D721Med (cell line): ENCODE results near the gene MOGAT1.
"Not testable (repeated sequence)": the region's sequence is repeated elsewhere in the genome, so short reads cannot be mapped to it uniquely, and the experiment has no call there.

ENCODE experiments used
- DNase-seq: peaks from one replicate; pipeline ENCODE4 v3.0.0; 2011; ENCODE audit warnings: low spot score; ENCODE audit not compliant: insufficient read length
- FAIRE-seq: peaks from 2 replicates; lab custom pipeline; 2011; peaks lifted over from hg19 to GRCh38; lab: Jason Lieb, UNC
- CTCF ChIP-seq: IDR thresholded peaks from 2 replicates; pipeline ENCODE4 v1.5.1; 2012; ENCODE audit warnings: mild to moderate bottlenecking, control low read depth; ENCODE audit not compliant: insufficient read depth; ENCODE audit errors: missing control alignments

Gene MOGAT1

GRCh38 chr2:222709191-222709891 is 37.9 kb downstream of the MOGAT1 start:
- FAIRE-seq (no peak), DNase-seq (no peak)

GRCh38 chr2:222710736-222711135 is 39.3 kb downstream of the MOGAT1 start:
- DNase-seq (no peak), FAIRE-seq (no peak)
- no peak for TF ChIP-seq CTCF

More at GRCh38 chr2:222709191-222709891, 37.9 kb downstream of the MOGAT1 start:
- no peak for TF ChIP-seq CTCF

DNA sequence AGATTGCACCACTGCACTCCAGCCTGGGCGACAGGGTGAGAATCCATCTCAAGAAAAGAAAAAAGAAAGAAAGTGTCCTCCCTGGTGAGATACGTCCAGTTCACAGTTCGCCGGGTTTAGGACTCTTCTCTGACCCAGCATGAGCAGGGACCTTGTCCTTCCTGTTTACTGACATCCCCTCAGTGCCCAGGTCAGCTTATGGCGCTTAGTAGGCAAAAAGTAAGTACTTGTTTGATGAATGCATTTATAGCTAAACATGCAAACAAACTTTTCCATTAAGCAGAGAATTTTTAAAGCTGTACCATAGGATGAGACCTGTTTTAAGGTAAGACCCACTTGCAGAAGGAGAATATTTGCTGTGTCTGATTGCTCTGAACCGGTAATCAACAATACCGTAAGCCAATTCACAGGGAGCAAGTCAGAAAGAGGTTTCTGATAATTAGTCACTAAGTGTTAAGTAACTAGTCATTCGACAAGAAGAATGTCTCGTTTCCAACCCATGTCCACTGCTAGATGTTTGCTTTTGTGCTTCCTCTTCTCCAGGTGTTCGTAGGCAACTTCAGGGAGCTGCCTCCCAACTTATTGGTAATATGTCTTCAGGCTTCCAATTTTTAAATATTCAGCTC is 40.0 kb downstream of the MOGAT1 start:
- TF ChIP-seq CTCF = no peak
- DNase-seq (no peak), FAIRE-seq (no peak)

- FAIRE-seq = no peak
- no peak for DNase-seq
- TF ChIP-seq CTCF = no peak
Measured at GRCh38 chr2:222713002-222713401, 41.5 kb downstream of the MOGAT1 start.

DNA sequence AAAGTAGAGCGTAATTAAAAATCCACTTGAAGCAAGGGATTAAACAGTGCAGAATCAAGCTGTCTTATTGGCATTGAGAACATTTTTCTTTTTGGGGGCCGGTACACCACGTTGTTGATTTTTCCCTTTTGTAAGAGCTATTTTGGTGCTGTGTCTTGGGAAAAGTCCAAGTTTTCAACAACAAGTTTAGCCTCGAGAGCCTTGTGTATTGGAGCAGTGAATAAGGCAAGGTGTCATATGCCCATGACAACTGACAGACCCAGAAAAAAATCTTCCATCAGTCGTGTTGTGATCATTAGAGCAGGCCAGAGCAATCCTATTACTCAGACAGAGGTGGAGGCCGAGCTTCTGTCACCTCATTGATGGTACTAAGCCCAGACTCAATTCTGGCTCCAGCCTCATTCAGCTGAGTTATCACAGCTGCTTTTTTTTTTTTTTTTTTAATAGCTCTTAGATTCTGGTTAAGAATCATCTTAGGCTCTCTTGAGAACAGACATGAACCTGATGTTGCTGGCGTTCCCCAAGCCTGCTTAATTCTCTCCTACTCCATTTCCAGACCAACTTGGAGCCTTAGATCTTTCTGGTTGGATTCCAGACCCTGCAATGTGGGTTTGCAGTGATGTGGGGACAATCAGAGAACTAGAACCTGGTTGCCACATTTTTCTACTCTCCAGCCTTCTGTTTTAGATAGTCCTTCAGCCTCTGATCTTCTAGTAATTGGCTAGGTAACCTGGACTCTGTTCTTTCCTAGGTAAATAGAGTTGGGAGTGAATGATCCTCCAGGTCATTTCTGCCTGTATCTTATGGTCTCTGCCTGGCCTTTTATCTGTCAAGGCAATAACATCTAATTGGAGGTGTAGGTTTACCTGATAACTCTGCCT is 43.1 kb downstream of the MOGAT1 start:
- no peak for TF ChIP-seq CTCF
- no peak for FAIRE-seq
- DNase-seq = no peak

DNA sequence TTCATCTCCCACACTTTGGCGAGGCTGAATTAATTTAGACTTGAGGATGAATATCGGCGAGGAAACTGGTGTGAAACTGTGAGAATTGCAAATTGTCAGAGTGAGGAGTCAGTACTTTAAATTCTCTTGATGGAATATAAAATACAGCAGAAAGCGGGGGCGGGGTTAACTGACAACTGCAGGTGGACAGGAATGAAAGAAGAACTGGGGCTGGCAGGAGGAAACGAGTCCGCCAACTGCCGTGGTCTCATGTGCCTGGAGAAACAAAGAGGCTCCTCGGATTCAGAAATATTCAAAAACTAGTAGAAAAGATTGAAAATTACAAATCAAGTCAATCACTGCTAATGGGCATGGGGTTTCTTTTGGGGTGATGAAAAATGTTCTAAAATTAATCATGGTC is 44.3 kb downstream of the MOGAT1 start:
- FAIRE-seq (no peak), DNase-seq (no peak)
- TF ChIP-seq CTCF = no peak

DNA sequence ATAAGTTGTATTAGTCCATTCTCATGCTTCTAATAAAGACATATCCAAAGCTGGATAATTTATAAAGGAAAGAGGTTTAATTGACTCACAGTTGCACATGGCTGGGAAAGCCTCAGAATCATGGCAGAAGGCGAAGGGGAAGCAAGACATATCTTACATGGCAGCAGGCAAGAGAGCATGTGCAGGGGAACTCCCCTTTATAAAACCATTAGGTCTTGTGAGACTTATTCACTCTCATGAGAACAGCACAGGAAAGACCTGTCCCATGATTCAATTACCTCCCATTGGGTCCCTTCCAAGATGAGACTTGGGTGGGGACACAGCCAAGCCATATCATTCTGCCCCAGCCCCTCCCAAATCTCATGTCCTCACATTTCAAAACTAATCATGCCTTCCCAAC is 48.3 kb downstream of the MOGAT1 start:
- not testable (repeated sequence) for DNase-seq, FAIRE-seq

DNA sequence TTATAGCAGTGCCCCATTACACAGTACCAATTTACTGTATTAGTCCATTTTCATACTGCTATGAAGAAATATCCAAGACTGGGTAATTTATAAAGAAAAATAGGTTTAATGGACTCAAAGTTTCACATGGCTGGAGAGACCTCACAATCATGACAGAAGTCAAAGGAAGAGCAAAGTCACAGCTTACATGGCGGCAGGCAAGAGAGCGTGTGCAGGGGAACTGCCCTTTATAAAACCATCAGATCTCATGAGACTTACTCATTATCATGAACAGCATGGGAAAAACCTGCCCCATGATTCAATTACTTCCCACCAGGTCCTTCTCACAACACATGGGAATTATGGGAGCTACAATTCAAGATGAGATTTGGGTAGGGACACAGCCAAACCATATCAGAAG is 50.1 kb downstream of the MOGAT1 start:
- DNase-seq, FAIRE-seq: not testable (repeated sequence)
